ENCODE results near the gene ROCK2.

Gene ROCK2

DNA sequence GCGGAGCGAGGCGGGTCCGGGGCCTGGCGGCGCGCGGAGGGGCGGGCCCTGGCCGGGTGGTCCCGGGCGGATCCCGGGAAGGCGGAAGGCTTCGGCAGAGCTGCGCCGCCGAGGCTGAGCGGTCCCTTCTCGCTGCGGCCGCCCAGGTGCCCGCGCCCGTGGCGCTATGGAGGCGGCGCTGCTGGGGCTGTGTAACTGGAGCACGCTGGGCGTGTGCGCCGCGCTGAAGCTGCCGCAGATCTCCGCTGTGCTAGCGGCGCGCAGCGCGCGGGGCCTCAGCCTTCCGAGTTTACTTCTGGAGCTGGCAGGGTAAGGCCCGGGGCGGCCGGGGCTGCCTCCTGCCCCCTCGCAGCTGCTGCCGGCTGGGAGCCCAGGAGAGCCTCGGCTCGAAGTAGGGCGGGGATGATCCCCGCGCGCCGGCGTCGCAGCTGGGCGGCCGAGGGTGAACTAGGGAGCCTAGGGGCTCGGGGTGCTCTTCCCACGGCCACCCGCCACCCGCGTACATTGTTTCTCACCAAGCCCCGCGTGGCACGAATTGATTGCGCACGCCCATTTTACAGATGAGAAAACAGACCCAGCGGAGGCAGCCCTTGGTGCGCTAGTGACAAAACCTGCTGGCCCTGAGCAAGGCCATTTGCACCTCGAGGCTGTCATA lies 188.9 kb downstream of the ROCK2 start, which contains the start of gene SLC66A3:
Gene SLC66A3, plus strand, starts transcription at position 87 of the 655 bp plus-strand sequence. Its CDS starts 80 bp downstream, at position 167.
- POLR2A ChIA-PET, result no interaction called here
- CTCF ChIA-PET, result interaction anchor here (0.8 kb wide), 1 partner anchor 32 kb away, joined by 3 read pairs; no protein-coding TSS in a partner anchor
- TF ChIP-seq FOXK2 (IDR thresholded peaks at IDR 0.05) (no peak), ARNT (IDR thresholded peaks at IDR 0.05) (no peak), CTBP1 (IDR thresholded peaks at IDR 0.05; ENCODE audit: borderline replicate concordance) (no peak), TARDBP (IDR thresholded peaks at IDR 0.05) (no peak), SUZ12 (IDR thresholded peaks at IDR 0.05) (no peak), SP1 (IDR thresholded peaks at IDR 0.05) (no peak)
- DNase-seq (ENCODE audit: extremely low spot score), result no peak

DNA sequence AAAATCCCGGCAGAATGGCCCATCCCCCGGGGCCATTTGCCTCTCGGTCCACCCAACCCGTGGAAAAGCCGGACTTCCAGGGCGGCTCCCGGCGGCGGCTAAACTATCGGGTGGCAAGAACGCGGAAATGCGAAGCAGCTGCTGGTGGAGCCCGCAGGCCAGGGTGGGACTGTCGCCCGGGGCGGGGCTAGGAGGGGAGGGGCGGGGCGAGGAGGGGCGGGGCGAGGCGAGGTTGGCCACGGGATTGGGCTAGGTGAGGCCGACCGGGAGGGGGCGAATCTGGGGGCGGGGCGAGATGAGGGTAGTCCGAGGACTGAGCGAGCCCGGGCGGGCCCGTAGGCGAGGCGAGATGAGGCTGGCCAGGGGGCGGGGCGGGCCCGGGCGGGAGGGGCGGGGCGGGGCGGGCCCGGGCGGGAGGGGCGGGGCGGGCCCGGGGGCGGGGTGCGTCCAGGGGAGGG lies 189.5 kb downstream of the ROCK2 start:
- TF ChIP-seq FOXK2 (IDR thresholded peaks at IDR 0.05) (no peak), SP1 (IDR thresholded peaks at IDR 0.05) (no peak), LEF1 (IDR thresholded peaks at IDR 0.05; ENCODE audit: borderline replicate concordance) (no peak), ELF4 (IDR thresholded peaks at IDR 0.05) (peak; percentile 42; the same call in 1 of the 2 replicates)
- TF ChIP-seq, protein P1, sequence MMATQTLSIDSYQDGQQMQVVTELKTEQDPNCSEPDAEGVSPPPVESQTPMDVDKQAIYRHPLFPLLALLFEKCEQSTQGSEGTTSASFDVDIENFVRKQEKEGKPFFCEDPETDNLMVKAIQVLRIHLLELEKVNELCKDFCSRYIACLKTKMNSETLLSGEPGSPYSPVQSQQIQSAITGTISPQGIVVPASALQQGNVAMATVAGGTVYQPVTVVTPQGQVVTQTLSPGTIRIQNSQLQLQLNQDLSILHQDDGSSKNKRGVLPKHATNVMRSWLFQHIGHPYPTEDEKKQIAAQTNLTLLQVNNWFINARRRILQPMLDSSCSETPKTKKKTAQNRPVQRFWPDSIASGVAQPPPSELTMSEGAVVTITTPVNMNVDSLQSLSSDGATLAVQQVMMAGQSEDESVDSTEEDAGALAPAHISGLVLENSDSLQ (IDR thresholded peaks at IDR 0.05), result no peak
- ChIA-PET CTCF (interaction anchor here (0.8 kb wide), 1 partner anchor 32 kb away, joined by 3 read pairs; no protein-coding TSS in a partner anchor), POLR2A (no interaction called here)
- peak; percentile 100 for DNase-seq (ENCODE audit: extremely low spot score)

DNA sequence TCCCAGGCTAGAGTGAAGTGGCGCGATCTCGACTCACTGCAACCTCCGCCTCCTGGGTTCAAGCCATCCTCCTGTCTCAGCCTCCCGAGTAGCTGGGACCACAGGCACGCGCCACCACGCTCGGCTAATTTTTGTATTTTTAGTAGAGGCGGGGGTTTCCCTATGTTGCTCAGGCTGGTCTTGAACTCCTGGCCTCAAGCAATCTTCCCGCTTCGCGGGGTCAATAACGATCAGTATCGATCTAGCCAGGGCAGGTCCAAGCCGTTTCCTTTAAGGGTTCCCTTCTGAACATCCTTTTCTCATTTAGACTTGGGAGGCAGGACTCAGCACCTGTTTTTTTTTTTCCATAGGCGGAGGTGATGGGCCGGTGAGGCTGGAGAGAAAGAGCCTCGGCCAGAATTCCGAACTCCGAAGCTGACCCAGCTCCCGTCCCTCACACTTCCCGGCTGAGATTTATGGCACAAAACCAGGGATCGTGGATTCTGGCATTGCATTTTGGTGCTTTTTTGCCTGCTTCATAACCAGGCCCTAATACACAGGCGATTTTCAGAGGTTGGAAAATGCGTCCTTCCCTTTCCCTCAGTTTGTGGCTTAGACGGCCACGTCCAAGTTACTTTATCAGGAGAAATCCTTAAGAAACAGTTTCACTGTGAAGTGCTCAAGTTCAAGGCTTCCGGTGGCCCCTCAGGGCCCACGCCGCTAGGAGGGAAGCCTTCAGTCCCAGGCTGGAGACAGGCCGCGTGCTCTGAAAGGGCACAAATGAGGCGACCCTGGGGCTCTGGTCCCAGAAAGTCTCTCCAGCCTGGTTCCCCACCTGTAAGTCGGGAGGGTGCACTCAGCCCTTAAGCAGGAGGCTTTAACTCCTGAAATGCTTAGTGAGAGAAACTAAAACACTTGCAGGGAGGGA lies 190.2 kb downstream of the ROCK2 start:
- TF ChIP-seq FOXA1 (IDR thresholded peaks at IDR 0.05) (no peak), L3MBTL2 (conservative IDR thresholded peaks at IDR 0.05) (peak; percentile 75)
- DNase-seq (ENCODE audit: extremely low spot score), result no peak
- ChIA-PET CTCF (interaction anchor here (0.8 kb wide), 1 partner anchor 31 kb away, joined by 3 read pairs; no protein-coding TSS in a partner anchor), POLR2A (no interaction called here)

DNA sequence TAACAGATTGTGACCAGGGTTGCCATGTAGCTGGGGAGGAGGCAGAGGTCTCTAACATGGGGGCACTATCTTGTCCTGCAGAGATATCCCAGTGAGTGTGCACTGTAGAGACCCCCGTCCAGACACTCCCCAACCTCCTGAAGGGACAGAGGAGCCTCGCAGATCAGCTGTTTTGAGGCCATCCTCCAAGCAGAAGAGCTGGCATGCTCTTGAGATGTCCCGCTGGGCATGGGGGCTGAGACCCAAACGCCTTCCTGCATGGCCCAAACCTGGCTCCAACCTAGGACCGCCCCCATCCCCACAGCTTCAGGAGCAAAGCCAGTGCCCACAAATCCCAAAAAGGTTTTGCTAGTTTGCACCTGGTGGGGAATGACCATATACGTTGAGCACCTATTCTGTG lies 191.8 kb downstream of the ROCK2 start:
- no peak for TF ChIP-seq HDGF (IDR thresholded peaks at IDR 0.05; ENCODE audit: borderline replicate concordance)
- no peak for TF ChIP-seq TARDBP (IDR thresholded peaks at IDR 0.05)
- TF ChIP-seq NFRKB (IDR thresholded peaks at IDR 0.05), result no peak
- no peak for TF ChIP-seq FOXA1 (IDR thresholded peaks at IDR 0.05)
- DNase-seq (ENCODE audit: extremely low spot score), result no peak
- ChIA-PET POLR2A (no interaction called here), CTCF (interaction anchor here (2.6 kb wide), 1 partner anchor 20 kb away, joined by 6 read pairs; a partner anchor contains a TSS)

DNA sequence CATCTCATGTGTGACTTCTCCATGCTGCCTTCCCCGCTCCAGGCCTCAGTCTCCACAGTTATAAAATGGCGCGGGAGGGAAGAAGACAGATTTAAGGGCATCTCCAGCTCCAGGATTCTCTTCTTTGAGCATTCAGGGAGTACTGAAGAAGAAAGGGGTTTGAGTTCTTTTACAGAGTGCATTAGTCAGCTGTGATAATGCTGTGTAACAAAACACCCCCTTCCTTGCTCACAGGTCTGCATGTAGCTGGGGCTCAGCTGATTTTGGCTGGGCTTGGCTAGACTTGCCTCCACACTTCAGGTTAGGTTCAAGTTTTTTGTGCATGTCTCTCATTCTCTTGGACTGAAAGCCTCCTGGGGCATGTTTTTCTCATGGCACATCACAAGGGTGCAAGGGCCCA lies 197.2 kb downstream of the ROCK2 start:
- no peak for DNase-seq (ENCODE audit: extremely low spot score)
- POLR2A ChIA-PET, result no interaction called here
- CTCF ChIA-PET, result no interaction called here
- TF ChIP-seq L3MBTL2 (conservative IDR thresholded peaks at IDR 0.05), result no peak
- TF ChIP-seq HDGF (IDR thresholded peaks at IDR 0.05; ENCODE audit: borderline replicate concordance), result no peak
- TF ChIP-seq SP1 (IDR thresholded peaks at IDR 0.05), result no peak
- TF ChIP-seq ARNT (IDR thresholded peaks at IDR 0.05), result no peak
- no peak for TF ChIP-seq FOXA1 (IDR thresholded peaks at IDR 0.05)
- TF ChIP-seq ELF4 (IDR thresholded peaks at IDR 0.05), result no peak

DNA sequence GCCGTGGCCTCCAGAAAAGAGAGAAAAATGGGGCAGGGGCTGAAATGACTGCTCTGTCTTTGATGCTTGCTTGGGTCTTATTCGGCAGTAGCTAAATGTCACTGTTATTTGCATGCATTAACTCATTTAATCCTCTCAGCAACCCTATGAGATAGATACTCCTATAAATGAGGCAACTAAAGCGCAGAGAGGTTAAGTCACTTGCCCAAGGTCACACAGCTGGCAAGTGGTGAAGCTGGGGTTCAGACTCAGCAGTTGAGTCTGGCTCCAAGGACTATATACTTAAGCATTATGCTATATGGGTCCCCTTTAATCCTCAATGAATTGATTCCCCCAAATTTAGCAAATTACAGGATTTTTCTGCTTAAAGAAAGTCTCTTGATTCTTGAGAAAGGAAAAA lies 198.4 kb downstream of the ROCK2 start:
- ChIA-PET POLR2A (no interaction called here), CTCF (no interaction called here)
- no peak for TF ChIP-seq NFRKB (IDR thresholded peaks at IDR 0.05)
- TF ChIP-seq SUZ12 (IDR thresholded peaks at IDR 0.05), result no peak
- TF ChIP-seq HDGF (IDR thresholded peaks at IDR 0.05; ENCODE audit: borderline replicate concordance), result no peak
- TF ChIP-seq FOXA1 (IDR thresholded peaks at IDR 0.05), result no peak
- TF ChIP-seq L3MBTL2 (conservative IDR thresholded peaks at IDR 0.05), result no peak
- TF ChIP-seq, protein P1 (IDR thresholded peaks at IDR 0.05), result no peak
- no peak for TF ChIP-seq ELF4 (IDR thresholded peaks at IDR 0.05)
- TF ChIP-seq ZNF384 (IDR thresholded peaks at IDR 0.05), result no peak
- TF ChIP-seq BHLHE40 (IDR thresholded peaks at IDR 0.05; ENCODE audit: borderline replicate concordance), result no peak
- no peak for TF ChIP-seq ARNT (IDR thresholded peaks at IDR 0.05)
- no peak for TF ChIP-seq TARDBP (IDR thresholded peaks at IDR 0.05)
- no peak for TF ChIP-seq SP1 (IDR thresholded peaks at IDR 0.05)
- no peak for TF ChIP-seq LEF1 (IDR thresholded peaks at IDR 0.05; ENCODE audit: borderline replicate concordance)
- no peak for TF ChIP-seq FOXK2 (IDR thresholded peaks at IDR 0.05)
- TF ChIP-seq CTBP1 (IDR thresholded peaks at IDR 0.05; ENCODE audit: borderline replicate concordance), result no peak
- no peak for TF ChIP-seq FOXM1 (IDR thresholded peaks at IDR 0.05; ENCODE audit: borderline replicate concordance)
- no peak for DNase-seq (ENCODE audit: extremely low spot score)

DNA sequence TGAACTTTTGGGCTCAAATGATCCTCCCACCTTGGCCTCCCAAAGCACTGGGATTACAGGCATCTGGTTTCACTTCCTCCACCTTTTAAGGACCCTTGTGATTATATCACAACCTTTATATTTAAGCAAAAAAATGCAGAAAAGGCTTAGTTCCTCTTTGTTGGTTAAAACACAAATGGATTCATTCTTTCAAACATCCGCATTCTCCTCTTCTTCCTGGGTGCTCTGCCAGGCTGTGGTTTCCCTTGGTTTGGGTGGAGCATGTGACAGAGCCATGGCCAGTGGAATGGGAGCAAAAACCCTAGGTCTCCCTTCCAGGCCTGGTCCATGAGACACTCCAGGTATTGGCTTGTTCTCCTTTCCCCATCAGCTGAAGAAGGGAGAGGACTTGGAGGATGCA lies 199.1 kb downstream of the ROCK2 start:
- ChIA-PET POLR2A (no interaction called here), CTCF (interaction anchor here (1.3 kb wide), 1 partner anchor 13 kb away, joined by 11 read pairs; a partner anchor contains a TSS)
- TF ChIP-seq FOXM1 (IDR thresholded peaks at IDR 0.05; ENCODE audit: borderline replicate concordance), result no peak
- no peak for TF ChIP-seq FOXA1 (IDR thresholded peaks at IDR 0.05)
- no peak for TF ChIP-seq ZNF384 (IDR thresholded peaks at IDR 0.05)
- TF ChIP-seq SUZ12 (IDR thresholded peaks at IDR 0.05), result no peak
- no peak for TF ChIP-seq FOXK2 (IDR thresholded peaks at IDR 0.05)
- no peak for TF ChIP-seq SP1 (IDR thresholded peaks at IDR 0.05)
- TF ChIP-seq L3MBTL2 (conservative IDR thresholded peaks at IDR 0.05), result no peak
- TF ChIP-seq ARNT (IDR thresholded peaks at IDR 0.05), result no peak
- no peak for TF ChIP-seq LEF1 (IDR thresholded peaks at IDR 0.05; ENCODE audit: borderline replicate concordance)
- no peak for TF ChIP-seq ELF4 (IDR thresholded peaks at IDR 0.05)
- TF ChIP-seq TARDBP (IDR thresholded peaks at IDR 0.05), result no peak
- TF ChIP-seq CTBP1 (IDR thresholded peaks at IDR 0.05; ENCODE audit: borderline replicate concordance), result no peak
- TF ChIP-seq, protein P1 (IDR thresholded peaks at IDR 0.05), result no peak
- no peak for DNase-seq (ENCODE audit: extremely low spot score)

Measured in HEK293T (cell line).